HS-27A (cell line): ENCODE results near the gene MDH1B.

ENCODE experiments used
- DNase-seq: peaks from one replicate; pipeline ENCODE4 v3.0.0-alpha.2; 2012; ENCODE audit warnings: low read depth, missing footprints

MDH1B gene

GRCh38 chr2:206693399-206694137, 71.6 kb downstream of the MDH1B start:
- DNase-seq: peak; percentile 14

DNA sequence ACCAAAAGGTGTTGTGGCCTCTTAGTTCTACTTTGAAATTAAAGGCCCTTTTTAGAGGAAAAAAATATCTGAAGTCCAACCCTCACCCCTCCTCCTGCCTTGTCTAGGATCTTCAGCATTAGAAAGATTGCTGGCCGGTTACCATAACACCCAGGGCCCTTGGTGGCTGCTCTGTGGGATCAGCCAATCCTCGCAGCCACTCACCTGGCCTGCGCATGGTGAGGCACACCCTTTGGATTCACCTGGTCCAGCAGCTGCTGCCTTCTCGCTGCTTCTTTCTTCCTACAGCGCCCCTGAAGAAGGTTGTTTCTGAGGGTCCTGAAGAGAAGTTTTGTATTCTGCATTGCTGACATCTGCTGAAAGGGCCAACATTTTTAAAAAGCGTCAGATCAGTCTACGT, 72.2 kb downstream of the MDH1B start:
- DNase-seq: no peak

GRCh38 chr2:206688990-206689389, 76.1 kb downstream of the MDH1B start:
- no peak for DNase-seq

- DNase-seq: no peak
These were observed 76.7 kb downstream of the MDH1B start for GRCh38 chr2:206688453-206688852.
